ENCODE measurements around the gene MED31.

Gene MED31

DNA sequence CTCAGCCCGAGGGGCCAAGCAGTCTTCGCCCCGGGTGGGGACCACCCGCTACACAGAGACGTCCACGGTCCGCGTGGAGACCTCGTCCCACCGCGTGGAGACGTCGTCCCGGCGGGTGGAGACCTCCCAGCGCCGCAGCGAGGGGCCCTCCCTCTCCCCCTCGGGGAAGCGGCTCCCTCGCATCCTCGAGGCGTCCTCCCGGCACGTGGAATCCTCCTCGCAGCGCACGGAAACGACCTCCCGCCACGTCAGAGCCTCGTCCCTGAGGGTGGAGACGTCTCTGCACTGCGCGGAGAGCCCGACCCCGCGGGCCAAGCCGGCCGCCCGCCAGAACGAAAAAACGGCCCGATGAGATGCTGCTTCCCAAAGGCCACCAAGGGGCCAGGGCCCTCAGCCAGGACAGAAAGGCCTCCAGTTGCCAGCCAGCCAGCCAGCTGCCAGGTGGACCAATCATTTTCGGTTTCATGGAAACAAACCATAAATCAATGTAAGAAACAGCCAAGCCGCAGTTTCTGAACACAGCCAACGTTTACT, 581 bp upstream of the MED31 start:
- DNase-seq, result peak; percentile 31

DNA sequence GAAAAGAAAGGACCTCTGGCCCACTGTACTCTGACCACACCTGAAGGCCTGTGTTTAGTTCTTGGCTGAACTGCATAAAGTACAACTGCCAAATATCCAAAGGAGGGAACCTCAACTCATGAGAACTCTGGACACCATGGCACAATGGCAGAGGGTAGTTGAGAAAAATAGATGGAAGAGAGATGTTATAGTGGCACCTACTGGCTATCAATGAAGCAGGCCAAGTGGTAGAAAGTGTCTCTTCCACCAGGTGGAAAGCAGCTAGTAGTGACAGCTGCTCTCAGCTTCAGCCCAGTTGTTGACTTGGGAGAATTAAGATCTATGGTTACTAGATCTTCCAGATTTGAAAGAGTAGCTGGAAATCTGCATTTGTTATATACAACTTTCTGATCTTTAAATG, 3.2 kb downstream of the MED31 start:
- no peak for DNase-seq

DNA sequence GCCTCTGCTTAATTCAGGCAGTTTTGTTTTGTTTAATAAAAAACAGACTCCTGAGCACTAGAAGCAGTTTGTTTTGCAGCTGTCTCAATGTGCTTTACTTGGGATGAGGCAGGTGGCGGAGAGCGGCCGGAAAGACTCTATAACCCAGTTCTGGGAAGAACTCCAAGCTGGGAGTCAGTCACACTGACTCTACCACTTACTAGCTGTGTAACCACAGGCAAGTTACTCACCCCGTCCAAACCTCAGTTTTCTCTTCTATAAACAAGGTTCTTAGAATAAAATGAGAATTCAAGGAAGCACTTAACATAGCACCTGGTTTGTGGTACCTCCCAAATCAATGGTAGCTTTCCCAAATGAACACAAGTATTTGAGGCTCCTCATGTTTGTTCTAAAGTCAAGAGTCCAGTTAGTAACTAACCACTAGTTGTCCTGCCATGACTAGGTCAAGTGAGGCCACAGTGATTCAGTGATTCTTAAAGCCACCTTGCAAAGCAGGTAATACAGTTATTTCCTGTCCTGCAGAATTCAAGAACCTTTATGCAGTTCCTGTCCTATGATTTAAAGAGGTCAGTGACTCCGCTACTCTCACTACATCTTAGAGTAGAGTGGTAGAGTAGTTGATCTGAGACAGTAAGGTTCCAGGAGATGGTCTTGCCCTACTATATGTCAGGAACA, 7.8 kb downstream of the MED31 start:
- no peak for DNase-seq

DNA sequence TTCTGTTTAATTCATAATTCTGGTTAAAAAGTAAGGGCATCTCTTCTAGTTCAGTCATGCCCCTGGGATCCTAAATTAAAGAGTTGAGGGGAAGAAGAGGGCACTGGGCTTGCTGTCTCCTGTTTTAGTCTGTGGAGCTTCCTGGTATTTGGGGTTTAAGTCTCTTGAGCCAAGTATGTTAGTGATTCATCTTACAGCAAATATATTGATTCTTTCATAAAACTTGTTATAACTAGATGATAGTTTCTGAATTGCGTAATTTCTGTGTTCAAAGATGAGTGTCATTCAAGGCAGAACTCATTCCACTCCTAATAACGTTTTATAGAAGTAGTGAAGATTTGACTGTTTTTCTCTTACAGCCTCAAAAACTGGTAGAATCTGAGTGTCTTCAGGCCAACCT, 8.8 kb downstream of the MED31 start:
- no peak for DNase-seq

DNA sequence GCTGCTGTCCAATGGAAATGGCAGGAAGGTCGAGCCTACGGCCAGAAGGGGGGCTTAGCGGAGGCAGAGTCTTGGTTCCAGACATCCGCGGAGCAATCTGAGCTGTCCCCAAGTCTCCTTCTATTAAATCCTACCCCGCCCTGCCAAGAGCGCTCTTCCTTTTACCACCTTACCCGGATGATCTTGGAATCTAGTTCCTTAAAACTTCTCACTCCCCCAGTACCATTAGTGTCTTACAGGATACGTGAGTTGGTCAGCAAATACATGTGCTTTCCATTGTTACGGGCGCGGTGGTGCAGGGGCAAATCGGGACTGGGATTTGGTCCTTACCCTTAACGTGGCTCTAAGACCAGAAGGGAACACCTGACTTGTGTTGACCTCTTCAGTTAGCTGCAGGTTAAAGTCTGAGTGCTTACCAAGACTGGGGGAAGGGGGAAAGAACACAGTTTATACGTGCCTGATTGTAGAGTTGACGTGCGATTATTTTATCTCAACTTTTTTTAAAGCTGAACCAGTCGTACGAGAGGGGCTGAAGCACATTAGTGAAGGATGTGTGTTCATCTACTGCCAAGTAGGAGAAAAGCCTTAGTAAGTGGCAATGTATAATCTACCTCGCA, 10.1 kb downstream of the MED31 start:
- peak; percentile 17 for DNase-seq

DNA sequence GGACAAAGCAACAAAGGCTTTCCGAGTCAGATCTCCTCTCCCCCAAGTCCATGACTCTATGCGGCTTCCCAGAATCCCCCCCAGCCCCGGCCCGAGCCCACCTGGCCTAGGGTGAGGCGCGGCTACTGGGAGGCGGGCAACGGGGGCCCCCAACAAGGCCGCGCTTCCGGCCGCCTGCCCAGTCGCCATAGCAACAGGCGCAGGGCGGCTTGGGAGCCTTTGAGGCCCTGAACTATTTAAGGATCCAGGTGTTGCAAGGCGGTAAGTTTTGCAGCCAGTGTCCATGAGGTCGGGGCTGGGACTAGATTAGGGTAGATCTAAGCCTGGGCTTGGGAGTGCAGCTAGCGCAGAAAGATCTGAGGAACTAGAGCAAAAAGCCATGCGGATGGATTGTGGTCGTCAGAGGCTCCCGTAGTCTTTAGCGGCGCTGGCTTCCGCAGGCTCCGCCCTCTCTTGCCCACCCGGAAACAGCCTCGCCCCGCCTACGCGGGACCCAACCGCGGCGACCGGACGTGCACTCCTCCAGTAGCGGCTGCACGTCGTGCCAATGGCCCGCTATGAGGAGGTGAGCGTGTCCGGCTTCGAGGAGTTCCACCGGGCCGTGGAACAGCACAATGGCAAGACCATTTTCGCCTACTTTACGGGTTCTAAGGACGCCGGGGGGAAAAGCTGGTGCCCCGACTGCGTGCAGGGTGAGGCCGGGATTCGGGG, 10.7 kb downstream of the MED31 start, which contains the start of the genes KIAA0753 and TXNDC17:
Gene KIAA0753, minus strand, starts transcription at position 176 of the 711 bp plus-strand sequence. CDS start 5,608 bp downstream, outside the sequence.
Gene TXNDC17, plus strand, starts transcription at position 525 of the 711 bp plus-strand sequence. Its CDS starts 23 bp downstream, at position 548.
- DNase-seq, result peak; percentile 86

DNA sequence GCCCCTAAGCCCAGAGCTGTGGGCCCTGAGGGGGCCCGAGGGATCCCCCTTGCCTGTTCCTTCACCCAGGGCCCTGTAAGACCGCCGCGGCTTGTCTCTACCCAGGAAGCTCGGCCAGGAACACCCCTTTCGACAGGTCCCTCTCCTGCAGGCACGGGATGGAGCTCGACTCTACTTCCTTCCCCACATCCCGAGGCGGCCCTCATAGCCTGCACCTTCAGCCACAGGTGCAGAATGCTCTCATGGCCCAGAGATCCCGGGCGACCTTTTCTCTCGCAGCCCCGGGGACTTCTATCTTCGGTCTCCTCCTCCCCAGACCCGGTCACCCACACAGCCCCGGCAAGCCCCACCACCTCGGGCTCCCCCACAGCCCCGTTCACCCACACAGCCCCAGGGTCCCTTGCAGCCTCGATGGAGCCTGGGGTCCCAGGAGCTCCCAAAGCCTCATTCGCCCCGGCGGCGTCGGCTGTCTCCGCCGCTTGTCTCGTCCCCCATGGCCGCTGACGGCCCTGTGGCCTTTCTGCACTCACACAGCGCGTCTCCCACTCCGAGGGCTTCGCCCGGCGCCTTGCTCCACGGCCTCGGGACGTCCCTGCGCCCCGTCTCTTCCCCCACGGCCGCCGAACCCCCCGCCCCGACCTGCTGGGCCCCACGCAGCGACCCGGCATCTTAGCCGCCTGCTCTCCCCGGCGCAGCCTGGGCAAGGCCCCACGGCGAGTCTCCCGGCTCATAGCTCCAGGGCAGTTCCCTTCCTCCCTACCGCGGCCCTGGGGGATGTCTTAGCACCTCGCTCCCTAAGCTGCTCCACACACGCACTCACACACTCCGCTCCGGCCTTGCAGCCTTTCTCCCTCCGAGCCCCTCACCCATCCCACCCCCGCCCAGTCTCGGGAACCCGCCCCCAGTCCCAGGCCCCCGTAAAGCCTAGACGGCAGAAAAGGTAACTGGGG, 11.5 kb downstream of the MED31 start:
- DNase-seq, result no peak

DNA sequence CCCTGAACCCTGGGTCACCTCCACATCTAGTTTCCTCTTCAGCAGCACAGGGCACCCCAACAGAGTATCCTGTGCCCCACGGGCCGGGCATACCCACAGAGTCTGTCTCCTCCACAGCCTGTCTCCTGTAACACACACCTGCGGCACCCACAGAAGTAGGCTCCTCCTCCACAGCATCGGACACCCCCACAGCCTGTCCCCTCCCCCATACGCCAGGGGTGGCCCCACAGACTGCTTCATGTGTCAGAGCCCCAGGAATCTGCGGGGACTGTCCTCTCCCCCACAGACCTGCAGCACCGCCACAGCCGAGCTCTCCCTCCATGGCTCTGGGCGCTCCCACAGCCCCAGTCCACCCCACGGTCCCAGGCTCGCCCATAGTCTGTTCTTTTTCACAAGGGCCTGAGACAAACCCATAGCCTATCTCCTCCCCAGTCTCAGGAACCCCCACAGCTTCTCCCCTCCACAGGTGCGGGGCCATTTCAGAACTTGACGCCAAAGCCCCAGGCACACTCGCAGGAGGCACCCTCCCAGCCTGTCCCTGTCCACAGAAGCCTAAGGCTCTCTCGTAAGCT, 12.3 kb downstream of the MED31 start:
- DNase-seq, result no peak

DNA sequence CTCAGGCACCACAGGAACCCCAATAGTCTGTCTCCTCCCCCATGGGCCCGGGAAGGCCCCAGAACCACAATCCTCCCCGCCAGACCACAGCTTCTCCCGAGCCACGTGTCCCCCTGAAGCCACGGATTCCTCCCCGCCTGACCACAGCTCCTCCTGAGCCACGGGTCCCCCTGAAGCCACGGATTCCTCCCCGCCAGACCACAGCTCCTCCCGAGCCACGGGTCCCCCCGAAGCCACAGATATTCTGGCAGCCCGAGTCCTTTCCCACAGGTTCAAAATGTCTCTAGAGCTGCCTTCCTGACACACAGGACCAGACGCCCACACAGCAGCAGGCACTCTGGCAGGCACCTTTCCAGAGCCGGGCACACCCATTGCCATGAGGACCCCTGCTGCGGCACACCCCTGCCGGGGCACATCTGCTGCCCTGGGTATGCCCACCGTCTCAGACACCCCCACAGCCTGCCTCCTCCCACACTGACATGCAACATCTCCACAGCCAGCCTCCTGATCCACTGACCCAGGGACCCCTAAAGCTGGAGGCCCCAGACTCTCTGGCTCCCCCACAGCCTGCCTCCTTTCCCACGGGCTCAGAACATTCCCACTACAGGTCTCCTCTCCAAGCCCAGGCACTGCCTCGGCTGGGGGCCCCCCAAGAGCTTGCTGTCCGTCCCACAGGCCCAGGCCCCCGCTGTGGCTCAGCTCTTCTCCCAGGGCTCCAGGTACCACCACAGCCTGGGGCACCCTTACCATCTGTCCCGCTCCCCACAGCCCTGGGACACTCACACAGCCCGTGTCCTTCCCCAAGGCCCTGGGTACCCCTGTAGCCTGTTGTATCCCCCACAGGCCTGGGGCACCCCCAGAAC, 13.1 kb downstream of the MED31 start:
- DNase-seq, result no peak

DNA sequence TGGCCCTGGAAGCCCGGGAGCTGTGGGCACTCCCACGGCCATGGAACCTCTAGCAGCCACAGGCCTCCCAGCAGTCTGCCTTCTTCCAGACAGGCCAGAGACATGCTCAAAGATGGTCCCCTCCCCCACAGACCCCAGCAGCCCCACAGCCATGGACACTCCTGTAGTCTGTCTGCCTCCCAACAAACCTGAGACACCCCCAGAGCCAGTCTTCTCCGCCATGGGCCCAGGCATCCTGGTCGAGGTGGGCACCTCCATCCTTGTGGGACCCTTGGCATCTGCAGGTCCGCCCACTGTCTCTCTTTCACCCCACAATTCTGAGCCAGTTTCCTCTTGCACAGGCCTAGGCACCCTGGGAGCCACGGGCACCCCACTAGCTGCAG, 14.0 kb downstream of the MED31 start:
- DNase-seq, result no peak

DNA sequence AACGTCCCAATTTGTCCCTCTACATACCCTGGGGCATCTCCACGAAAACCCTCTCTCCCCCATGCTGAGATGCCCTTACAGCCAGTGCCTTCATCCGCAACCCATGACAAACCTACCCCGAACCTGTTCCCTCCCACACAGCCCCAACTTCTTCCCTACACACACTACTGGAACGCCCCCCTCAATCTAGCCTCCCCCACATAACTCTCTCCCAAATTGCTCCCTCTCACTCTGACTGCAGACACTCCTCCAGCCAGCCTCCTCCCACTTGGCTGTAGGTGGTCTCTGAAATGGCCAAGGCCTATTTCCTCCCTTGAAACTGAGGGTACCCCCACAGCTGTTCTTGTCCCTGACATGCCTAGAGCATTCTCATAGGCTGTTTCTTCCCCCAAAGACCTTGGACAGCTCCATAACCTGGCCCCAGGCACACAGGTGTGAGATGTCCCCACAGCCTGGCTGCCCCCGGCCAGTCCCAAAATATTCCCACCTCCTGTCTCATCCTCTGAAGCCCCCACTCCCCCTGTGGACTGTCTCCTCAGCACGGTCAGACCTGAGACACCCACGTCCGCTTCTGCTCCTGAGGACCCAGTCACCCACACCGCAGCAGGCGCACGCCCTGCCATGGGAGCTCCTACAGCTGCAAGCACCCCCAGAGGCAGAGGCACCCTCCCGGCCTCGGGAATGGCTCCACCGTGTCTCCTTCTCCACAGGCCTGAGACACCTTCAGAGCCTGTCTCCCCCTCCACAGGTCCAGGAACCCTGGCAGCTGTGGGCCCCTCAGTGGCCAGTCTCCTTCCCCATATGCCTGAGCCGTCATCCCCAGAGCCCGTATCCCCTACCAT, 14.6 kb downstream of the MED31 start:
- DNase-seq, result no peak

DNA sequence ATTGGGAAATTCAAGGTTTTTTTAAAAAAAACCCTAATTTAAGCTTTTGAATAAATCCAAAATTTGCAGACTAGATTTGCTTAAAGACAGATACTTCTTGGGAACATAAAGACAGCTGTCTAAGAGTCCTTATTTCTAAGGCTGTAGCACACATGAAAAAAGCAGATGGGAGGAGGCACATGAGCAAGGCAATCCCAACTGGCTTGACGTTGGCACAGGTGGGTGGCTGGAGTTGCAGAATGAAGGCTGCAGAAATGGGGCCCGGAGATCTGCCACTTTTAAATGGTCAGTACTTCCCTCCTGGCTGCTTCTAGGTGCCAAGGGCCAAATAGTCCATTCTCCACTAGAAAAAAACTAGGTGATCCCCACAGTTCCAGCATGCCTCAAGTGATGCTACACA, 15.3 kb downstream of the MED31 start:
- DNase-seq, result no peak

DNA sequence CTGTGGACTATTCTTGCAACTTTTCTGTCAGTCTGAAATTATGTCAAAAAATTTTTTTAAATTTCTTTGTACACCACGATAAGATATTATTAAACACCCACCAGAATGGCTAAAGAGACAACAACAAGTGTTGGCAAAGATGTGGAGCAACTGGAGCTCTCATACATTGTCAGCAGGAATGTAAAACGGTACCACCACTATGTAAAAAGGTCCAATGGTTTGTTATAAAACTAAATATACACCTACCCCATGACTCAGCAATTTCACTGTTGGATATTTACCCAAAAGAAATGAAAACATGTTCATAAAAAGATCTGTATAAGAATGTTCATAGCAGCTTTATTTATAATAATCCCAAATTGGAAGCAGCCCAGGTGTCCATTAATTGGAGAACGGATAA, 18.1 kb downstream of the MED31 start:
- DNase-seq, result no peak

DNA sequence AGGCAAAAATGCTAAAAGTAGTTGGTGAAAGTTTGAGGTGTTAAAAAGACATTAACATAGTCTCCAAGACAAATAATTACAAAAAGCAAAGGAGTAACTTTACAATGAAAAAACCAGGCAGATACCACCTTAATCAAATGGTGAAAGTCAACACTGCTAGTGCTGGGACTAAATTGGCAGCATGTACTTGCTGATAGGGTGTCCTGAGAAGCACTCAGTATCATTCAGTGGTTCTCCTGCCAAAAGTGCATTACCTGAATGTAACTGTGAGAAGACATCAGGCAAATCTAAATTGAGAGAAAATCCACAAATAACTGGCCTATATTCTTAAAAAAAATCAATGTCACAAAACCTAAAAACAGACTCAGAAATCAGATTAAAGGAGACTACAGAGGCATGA, 18.9 kb downstream of the MED31 start:
- DNase-seq, result no peak

DNA sequence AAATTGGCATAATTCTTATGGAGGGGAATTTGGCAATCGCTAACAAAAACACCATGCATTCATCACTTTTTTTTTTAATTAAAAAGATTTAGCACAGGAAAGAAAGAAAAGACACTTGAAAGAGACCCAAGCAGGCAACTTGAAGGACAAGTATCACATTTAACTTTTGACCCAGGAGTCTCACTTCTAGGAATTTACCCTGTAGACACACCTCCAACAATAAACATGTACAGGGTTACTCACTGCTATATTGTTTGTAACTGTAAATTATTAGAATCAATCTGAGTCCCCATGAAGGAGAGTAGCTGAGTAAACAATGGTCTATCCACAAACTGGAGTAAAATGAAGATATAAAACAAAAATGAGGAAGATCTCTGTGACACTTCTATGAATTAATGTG, 21.0 kb downstream of the MED31 start:
- no peak for DNase-seq

DNA sequence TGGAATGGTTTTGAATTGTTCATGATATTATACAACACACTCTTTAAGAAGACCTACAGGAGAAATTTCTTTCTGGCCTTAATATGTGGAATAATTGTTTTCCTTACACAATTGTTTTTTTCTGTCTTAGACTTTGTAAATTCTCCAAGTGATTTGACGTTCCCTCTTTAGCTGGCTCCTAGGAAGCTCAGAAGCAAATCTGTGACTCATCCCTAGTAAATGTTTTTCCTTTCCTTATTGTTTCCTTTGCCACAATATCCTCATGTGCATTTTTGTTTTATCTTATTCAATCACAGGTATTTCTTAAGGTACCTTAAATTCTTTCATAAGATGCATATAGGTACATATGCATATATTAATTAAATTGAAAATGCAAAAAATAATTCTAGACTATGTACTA, 24.4 kb downstream of the MED31 start:
- no peak for DNase-seq

DNA sequence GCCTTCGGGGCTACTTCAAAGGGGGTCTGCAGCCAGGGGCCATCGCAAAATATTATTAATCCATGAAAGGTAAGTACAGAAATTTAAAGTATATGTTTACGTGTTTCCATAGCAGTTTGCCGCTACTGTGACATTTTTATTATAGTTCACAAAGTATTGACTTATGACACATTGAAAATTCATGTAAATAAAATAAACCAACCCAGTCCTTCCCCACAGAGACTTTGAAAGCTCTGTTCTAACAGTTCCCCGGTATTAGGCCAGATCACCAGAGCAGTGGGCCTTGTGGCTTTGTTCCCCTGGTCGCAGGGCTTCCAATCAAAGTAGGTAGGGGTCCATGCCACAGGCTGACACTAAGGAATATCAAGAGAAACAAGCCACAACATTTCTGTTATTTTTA, 24.8 kb downstream of the MED31 start:
- DNase-seq, result no peak

DNA sequence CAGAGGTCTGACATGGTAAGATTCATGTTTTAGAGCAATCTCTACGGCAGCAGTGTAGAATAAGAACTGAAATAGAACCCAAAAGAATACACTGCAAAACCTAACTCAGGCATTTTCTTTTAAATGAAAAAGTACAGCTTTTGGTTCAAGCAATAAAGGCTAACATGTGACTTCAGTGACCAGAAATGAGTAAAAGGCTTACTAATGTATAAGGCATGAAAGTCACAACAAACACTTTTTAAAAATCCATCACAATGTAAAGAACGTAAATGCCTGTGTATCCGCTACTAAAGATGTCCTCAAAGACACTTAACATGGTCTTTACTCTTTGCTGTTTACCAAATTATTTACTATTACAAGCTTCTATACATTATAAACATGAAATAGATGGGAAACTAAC, 27.5 kb downstream of the MED31 start:
- DNase-seq, result no peak

DNA sequence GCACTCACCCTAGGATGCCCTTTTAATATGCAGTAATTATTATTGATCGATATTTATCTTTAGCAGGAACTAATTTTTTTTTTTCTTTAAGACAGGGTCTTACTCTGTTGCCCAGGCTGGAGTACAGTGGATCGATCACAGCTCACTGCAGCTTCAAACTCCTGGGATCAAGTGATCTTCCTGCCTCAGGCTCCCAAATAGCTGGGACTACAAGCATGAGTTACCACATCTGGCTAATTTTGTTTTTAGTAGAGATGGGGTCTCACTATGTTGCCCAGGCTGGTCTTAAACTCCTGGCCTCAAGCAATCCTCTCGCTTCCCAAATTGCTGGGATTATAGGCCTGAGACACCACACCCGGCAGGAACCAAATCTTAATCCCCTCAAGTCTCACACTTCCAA, 40.2 kb downstream of the MED31 start:
- DNase-seq, result no peak

DNA sequence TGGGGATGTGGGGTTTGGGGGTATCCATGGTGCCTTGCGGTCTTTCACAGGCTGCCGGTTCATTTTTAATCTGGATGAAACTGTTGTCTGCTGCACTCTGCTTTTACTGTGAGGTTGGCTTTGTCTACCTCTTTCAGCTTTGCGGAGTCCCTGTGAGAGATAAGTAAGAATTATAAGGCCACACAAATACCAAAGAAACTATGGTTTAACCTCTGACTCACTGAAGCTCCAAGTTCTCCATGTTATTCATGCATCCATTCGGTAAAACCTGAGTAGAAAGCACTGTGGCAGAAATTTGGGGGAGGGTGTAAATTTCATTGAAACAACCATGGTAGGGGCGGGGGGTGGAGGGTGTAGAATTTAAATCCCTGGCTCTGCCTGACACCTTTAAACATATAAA, 41.4 kb downstream of the MED31 start:
- no peak for DNase-seq
